GM23338 (cell line): ENCODE results near the gene FBN2. TPM values are rescaled to one million over a fixed set of nuclear protein-coding genes. Genes with fewer than 3 reads are reported as not detected.

Experiments used
- ATAC-seq: fragments of 200-7000 bp; cut with Tn5 transposase; 3 replicates; pipeline ENCODE4 v1.9.1; 2020
- DNase-seq: peaks from one replicate; pipeline ENCODE4 v3.0.0-alpha.2; 2015; ENCODE audit warnings: low spot score
- H2AFZ ChIP-seq: fragments of 200-600 bp; sonication (generic); 2 replicates; pipeline ENCODE4 v1.8.0; 2016; ENCODE audit warnings: antibody characterized with exemption, mild to moderate bottlenecking, moderate library complexity
- H3F3A ChIP-seq: fragments of 200-600 bp; sonication (generic); replicated peaks from 2 replicates; pipeline ENCODE4 v1.8.0; 2017; ENCODE audit warnings: antibody characterized with exemption, mixed run types, low read depth
- H3K27ac ChIP-seq: fragments of 200-600 bp; sonication (generic); 2 replicates; pipeline ENCODE4 v1.6.1; 2016; ENCODE audit warnings: low read depth
- H3K27me3 ChIP-seq: fragments of 200-600 bp; sonication (generic); 2 replicates; pipeline ENCODE4 v1.8.0; 2016; ENCODE audit warnings: mild to moderate bottlenecking, mixed run types, moderate library complexity; ENCODE audit not compliant: insufficient read depth
- H3K36me3 ChIP-seq: fragments of 200-600 bp; sonication (generic); 2 replicates; pipeline ENCODE4 v1.8.0; 2016; ENCODE audit warnings: mild to moderate bottlenecking; ENCODE audit not compliant: insufficient read depth
- H3K4me1 ChIP-seq: fragments of 200-600 bp; sonication (generic); 2 replicates; pipeline ENCODE4 v1.8.0; 2016; ENCODE audit warnings: mild to moderate bottlenecking, moderate library complexity; ENCODE audit not compliant: insufficient read depth
- H3K4me2 ChIP-seq: fragments of 200-600 bp; sonication (generic); 2 replicates; pipeline ENCODE4 v1.7.1; 2017; ENCODE audit warnings: mixed run types
- H3K4me3 ChIP-seq: fragments of 200-600 bp; sonication (generic); 2 replicates; pipeline ENCODE4 v1.6.1; 2016; ENCODE audit warnings: mixed run types
- H3K79me2 ChIP-seq: fragments of 200-600 bp; sonication (generic); replicated peaks from 2 replicates; pipeline ENCODE4 v1.8.0; 2017; ENCODE audit warnings: mild to moderate bottlenecking; ENCODE audit not compliant: insufficient read depth
- H3K9me2 ChIP-seq: fragments of 200-600 bp; sonication (generic); 2 replicates; pipeline ENCODE4 v1.8.0; 2017; ENCODE audit not compliant: insufficient read depth
- H4K20me1 ChIP-seq: fragments of 200-600 bp; sonication (generic); replicated peaks from 2 replicates; pipeline ENCODE4 v1.8.0; 2017; ENCODE audit warnings: mild to moderate bottlenecking; ENCODE audit not compliant: insufficient read depth
- H3K27ac Mint-ChIP-seq: 2 replicates; pipeline ENCODE4 v1.8.0; 2020; ENCODE audit warnings: inconsistent platforms, mild to moderate bottlenecking, moderate library complexity, mixed read lengths
- H3K27me3 Mint-ChIP-seq: 3 replicates; pipeline ENCODE4 v1.8.0; 2022; ENCODE audit warnings: low read depth, mild to moderate bottlenecking, moderate library complexity, mixed read lengths, inconsistent platforms; ENCODE audit not compliant: insufficient read depth, poor library complexity
- H3K36me3 Mint-ChIP-seq: 3 replicates; pipeline ENCODE4 v1.8.0; 2021; ENCODE audit warnings: low read depth, mild to moderate bottlenecking, inconsistent platforms, moderate library complexity, mixed read lengths
- H3K4me1 Mint-ChIP-seq: 3 replicates; pipeline ENCODE4 v1.8.0; 2020; ENCODE audit warnings: mild to moderate bottlenecking, inconsistent platforms, mixed read lengths
- H3K4me3 Mint-ChIP-seq: 3 replicates; pipeline ENCODE4 v1.8.0; 2021; ENCODE audit warnings: moderate library complexity, mild to moderate bottlenecking, inconsistent platforms, mixed read lengths
- H3K9me3 Mint-ChIP-seq: 3 replicates; pipeline ENCODE4 v1.8.0; 2020; ENCODE audit warnings: moderate library complexity, mild to moderate bottlenecking, inconsistent platforms, mixed read lengths
- CREB1 ChIP-seq: fragments of 250-450 bp; sonication (Bioruptor Pico); IDR thresholded peaks from 2 replicates; pipeline ENCODE4 v1.5.0; 2020; ENCODE audit warnings: low read depth, mild to moderate bottlenecking, moderate library complexity
- EZH2phosphoT487 ChIP-seq: fragments of 200-600 bp; sonication (generic); IDR thresholded peaks from one replicate; pipeline ENCODE4 v1.8.1; 2018; ENCODE audit warnings: antibody characterized with exemption; ENCODE audit not compliant: unreplicated experiment
- JUNB ChIP-seq: IDR thresholded peaks from one replicate; pipeline ENCODE4 v1.6.1; 2016; ENCODE audit warnings: antibody characterized with exemption; ENCODE audit not compliant: unreplicated experiment
- NANOG ChIP-seq: IDR thresholded peaks from 2 replicates; pipeline ENCODE4 v1.6.1; 2016; ENCODE audit warnings: antibody characterized with exemption, borderline replicate concordance
- ZNF114 ChIP-seq: fragments of 250-450 bp; sonication (Bioruptor Pico); IDR thresholded peaks from 2 replicates; pipeline ENCODE4 v1.5.0; 2020; ENCODE audit warnings: mild to moderate bottlenecking, moderate library complexity
- polyA plus RNA-seq: library from polyadenylated mRNA; unstranded; fragments of >200 nt; fragmentation: Nextera tagmentation; extraction: Ambion mirVana; gene quantifications from 2 replicates; pipeline ENCODE4 v1.2.1, GENCODE V29; 2016
- total RNA-seq: library from RNA; depleted of rRNA; stranded (reverse); fragments of >200 nt; shearing (Covaris generic); gene quantifications from 2 replicates; pipeline ENCODE4 v1.2.3, GENCODE V29; 2014
- TF ChIP-seq, protein P1 (sequence below): IDR thresholded peaks from 2 replicates; pipeline ENCODE4 v1.6.1; 2016; ENCODE audit warnings: antibody characterized with exemption
- TF ChIP-seq, protein P2 (sequence below), 2 experiments: fragments of 200-600 bp in 1 of 2; sonication (generic) in 1 of 2; conservative IDR thresholded peaks; 2 replicates each; pipeline versions ENCODE4 v1.5.1 to v1.6.1; 2016 to 2017; ENCODE audit warnings: antibody characterized with exemption in 2 of 2, low read depth in 2 of 2, mild to moderate bottlenecking in 2 of 2, moderate library complexity in 1 of 2
- TF ChIP-seq, protein P3 (sequence below): IDR thresholded peaks from one replicate; pipeline ENCODE4 v1.6.1; 2018; ENCODE audit warnings: antibody characterized with exemption; ENCODE audit not compliant: unreplicated experiment
- TF ChIP-seq, protein P4 (sequence below): fragments of 250-450 bp; sonication (Bioruptor Pico); IDR thresholded peaks from 2 replicates; pipeline ENCODE4 v1.5.0; 2020; ENCODE audit warnings: mild to moderate bottlenecking, moderate library complexity

The FBN2 gene
- total and polyA plus RNA-seq, 2 experiments from 2014 or later: 2.6 to 13.6 TPM

DNA sequence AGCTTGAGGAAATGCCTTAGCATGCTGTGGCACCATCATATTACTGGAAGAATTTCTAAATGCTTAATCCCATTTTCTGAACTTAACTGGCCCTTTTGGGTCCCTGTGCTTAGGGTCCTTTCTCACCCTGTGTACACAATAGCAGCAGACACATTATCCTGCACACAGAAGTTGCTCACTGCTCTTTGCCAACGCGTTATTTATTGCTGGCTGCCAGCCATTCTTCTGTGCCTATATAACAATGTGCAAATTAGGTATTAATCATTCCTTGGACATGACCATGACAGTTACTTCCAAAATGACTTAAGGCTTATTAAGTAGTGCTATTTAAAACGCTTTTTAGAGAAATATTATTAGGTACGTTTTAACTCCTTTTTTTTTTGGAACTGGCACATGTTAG is 134.7 kb downstream of the FBN2 start:
- Histone ChIP-seq H3K36me3 (no peaks in the 10 kb centered on the region), H3K4me3 (no peak overlapping the region), H2AFZ (no peak overlapping the region), H3K4me2 (no peak overlapping the region), H3F3A (no peaks in the 10 kb centered on the region), H3K27me3 (no peaks in the 10 kb centered on the region), H3K79me2 (no peaks in the 10 kb centered on the region), H3K9me2 (0 out of 2 replicates have a peak, but pooled peaks cover 4% of the 10 kb centered on the region), H3K27ac (no peak overlapping the region), H4K20me1 (no peaks in the 10 kb centered on the region), H3K4me1 (peaks cover 17% of the 10 kb centered on the region)
- Mint-ChIP-seq H3K4me3 (no peak overlapping the region), H3K27ac (no peak overlapping the region), H3K27me3 (peaks cover 2% of the 10 kb centered on the region), H3K36me3 (peaks cover 4% of the 10 kb centered on the region; the same call in 2 of the 3 replicates), H3K4me1 (peaks cover 14% of the 10 kb centered on the region; the same call in 2 of the 3 replicates), H3K9me3 (no peaks in the 10 kb centered on the region)
- DNase-seq: no peak
- no peak for ATAC-seq
- TF ChIP-seq ZNF114 (no peak), JUNB (no peak)

- Mint-ChIP-seq H3K36me3 (peaks cover 4% of the 10 kb centered on the region; the same call in 2 of the 3 replicates), H3K4me1 (peaks cover 10% of the 10 kb centered on the region; the same call in 2 of the 3 replicates), H3K27ac (no peak overlapping the region), H3K9me3 (no peaks in the 10 kb centered on the region), H3K4me3 (no peak overlapping the region), H3K27me3 (peaks cover 2% of the 10 kb centered on the region)
- Histone ChIP-seq H2AFZ (no peak overlapping the region), H3K4me1 (peaks cover 11% of the 10 kb centered on the region; the same call in 1 of the 2 replicates), H3K79me2 (no peaks in the 10 kb centered on the region), H3K27me3 (no peaks in the 10 kb centered on the region), H4K20me1 (no peaks in the 10 kb centered on the region), H3K36me3 (no peaks in the 10 kb centered on the region), H3K4me2 (no peak overlapping the region), H3K4me3 (no peak overlapping the region), H3K9me2 (0 out of 2 replicates have a peak, but pooled peaks cover 4% of the 10 kb centered on the region), H3K27ac (no peak overlapping the region), H3F3A (no peaks in the 10 kb centered on the region)
- ATAC-seq: no peak; the same call in 2 of the 3 replicates
- DNase-seq: no peak
- no peak for TF ChIP-seq NANOG
- no peak for TF ChIP-seq EZH2phosphoT487
- TF ChIP-seq ZNF114: no peak
- TF ChIP-seq, protein P1, sequence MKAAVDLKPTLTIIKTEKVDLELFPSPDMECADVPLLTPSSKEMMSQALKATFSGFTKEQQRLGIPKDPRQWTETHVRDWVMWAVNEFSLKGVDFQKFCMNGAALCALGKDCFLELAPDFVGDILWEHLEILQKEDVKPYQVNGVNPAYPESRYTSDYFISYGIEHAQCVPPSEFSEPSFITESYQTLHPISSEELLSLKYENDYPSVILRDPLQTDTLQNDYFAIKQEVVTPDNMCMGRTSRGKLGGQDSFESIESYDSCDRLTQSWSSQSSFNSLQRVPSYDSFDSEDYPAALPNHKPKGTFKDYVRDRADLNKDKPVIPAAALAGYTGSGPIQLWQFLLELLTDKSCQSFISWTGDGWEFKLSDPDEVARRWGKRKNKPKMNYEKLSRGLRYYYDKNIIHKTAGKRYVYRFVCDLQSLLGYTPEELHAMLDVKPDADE: no peak
- no peak for TF ChIP-seq CREB1 (CRISPR knock-in tag)
- TF ChIP-seq, protein P2, sequence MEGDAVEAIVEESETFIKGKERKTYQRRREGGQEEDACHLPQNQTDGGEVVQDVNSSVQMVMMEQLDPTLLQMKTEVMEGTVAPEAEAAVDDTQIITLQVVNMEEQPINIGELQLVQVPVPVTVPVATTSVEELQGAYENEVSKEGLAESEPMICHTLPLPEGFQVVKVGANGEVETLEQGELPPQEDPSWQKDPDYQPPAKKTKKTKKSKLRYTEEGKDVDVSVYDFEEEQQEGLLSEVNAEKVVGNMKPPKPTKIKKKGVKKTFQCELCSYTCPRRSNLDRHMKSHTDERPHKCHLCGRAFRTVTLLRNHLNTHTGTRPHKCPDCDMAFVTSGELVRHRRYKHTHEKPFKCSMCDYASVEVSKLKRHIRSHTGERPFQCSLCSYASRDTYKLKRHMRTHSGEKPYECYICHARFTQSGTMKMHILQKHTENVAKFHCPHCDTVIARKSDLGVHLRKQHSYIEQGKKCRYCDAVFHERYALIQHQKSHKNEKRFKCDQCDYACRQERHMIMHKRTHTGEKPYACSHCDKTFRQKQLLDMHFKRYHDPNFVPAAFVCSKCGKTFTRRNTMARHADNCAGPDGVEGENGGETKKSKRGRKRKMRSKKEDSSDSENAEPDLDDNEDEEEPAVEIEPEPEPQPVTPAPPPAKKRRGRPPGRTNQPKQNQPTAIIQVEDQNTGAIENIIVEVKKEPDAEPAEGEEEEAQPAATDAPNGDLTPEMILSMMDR (conservative IDR thresholded peaks at IDR 0.05; ENCODE audit: low read depth in 2 of 2): no peak
- TF ChIP-seq, protein P3, sequence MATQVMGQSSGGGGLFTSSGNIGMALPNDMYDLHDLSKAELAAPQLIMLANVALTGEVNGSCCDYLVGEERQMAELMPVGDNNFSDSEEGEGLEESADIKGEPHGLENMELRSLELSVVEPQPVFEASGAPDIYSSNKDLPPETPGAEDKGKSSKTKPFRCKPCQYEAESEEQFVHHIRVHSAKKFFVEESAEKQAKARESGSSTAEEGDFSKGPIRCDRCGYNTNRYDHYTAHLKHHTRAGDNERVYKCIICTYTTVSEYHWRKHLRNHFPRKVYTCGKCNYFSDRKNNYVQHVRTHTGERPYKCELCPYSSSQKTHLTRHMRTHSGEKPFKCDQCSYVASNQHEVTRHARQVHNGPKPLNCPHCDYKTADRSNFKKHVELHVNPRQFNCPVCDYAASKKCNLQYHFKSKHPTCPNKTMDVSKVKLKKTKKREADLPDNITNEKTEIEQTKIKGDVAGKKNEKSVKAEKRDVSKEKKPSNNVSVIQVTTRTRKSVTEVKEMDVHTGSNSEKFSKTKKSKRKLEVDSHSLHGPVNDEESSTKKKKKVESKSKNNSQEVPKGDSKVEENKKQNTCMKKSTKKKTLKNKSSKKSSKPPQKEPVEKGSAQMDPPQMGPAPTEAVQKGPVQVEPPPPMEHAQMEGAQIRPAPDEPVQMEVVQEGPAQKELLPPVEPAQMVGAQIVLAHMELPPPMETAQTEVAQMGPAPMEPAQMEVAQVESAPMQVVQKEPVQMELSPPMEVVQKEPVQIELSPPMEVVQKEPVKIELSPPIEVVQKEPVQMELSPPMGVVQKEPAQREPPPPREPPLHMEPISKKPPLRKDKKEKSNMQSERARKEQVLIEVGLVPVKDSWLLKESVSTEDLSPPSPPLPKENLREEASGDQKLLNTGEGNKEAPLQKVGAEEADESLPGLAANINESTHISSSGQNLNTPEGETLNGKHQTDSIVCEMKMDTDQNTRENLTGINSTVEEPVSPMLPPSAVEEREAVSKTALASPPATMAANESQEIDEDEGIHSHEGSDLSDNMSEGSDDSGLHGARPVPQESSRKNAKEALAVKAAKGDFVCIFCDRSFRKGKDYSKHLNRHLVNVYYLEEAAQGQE: no peak
- TF ChIP-seq, protein P4, sequence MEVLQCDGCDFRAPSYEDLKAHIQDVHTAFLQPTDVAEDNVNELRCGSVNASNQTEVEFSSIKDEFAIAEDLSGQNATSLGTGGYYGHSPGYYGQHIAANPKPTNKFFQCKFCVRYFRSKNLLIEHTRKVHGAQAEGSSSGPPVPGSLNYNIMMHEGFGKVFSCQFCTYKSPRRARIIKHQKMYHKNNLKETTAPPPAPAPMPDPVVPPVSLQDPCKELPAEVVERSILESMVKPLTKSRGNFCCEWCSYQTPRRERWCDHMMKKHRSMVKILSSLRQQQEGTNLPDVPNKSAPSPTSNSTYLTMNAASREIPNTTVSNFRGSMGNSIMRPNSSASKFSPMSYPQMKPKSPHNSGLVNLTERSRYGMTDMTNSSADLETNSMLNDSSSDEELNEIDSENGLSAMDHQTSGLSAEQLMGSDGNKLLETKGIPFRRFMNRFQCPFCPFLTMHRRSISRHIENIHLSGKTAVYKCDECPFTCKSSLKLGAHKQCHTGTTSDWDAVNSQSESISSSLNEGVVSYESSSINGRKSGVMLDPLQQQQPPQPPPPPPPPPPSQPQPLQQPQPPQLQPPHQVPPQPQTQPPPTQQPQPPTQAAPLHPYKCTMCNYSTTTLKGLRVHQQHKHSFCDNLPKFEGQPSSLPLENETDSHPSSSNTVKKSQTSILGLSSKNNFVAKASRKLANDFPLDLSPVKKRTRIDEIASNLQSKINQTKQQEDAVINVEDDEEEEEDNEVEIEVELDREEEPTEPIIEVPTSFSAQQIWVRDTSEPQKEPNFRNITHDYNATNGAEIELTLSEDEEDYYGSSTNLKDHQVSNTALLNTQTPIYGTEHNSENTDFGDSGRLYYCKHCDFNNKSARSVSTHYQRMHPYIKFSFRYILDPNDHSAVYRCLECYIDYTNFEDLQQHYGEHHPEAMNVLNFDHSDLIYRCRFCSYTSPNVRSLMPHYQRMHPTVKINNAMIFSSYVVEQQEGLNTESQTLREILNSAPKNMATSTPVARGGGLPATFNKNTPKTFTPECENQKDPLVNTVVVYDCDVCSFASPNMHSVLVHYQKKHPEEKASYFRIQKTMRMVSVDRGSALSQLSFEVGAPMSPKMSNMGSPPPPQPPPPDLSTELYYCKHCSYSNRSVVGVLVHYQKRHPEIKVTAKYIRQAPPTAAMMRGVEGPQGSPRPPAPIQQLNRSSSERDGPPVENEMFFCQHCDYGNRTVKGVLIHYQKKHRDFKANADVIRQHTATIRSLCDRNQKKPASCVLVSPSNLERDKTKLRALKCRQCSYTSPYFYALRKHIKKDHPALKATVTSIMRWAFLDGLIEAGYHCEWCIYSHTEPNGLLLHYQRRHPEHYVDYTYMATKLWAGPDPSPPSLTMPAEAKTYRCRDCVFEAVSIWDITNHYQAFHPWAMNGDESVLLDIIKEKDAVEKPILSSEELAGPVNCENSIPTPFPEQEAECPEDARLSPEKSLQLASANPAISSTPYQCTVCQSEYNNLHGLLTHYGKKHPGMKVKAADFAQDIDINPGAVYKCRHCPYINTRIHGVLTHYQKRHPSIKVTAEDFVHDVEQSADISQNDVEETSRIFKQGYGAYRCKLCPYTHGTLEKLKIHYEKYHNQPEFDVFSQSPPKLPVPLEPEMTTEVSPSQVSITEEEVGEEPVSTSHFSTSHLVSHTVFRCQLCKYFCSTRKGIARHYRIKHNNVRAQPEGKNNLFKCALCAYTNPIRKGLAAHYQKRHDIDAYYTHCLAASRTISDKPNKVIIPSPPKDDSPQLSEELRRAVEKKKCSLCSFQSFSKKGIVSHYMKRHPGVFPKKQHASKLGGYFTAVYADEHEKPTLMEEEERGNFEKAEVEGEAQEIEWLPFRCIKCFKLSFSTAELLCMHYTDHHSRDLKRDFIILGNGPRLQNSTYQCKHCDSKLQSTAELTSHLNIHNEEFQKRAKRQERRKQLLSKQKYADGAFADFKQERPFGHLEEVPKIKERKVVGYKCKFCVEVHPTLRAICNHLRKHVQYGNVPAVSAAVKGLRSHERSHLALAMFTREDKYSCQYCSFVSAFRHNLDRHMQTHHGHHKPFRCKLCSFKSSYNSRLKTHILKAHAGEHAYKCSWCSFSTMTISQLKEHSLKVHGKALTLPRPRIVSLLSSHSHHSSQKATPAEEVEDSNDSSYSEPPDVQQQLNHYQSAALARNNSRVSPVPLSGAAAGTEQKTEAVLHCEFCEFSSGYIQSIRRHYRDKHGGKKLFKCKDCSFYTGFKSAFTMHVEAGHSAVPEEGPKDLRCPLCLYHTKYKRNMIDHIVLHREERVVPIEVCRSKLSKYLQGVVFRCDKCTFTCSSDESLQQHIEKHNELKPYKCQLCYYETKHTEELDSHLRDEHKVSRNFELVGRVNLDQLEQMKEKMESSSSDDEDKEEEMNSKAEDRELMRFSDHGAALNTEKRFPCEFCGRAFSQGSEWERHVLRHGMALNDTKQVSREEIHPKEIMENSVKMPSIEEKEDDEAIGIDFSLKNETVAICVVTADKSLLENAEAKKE (CRISPR knock-in tag): no peak
- no peak for TF ChIP-seq JUNB
Observed at GRCh38 chr5:128402506-128402905, 135.5 kb downstream of the FBN2 start.
